Endometrium (tissue), 2 donors: ENCODE data around the gene GPR83.
"Not testable (repeated sequence)": the region's sequence is repeated elsewhere in the genome, so short reads cannot be mapped to it uniquely, and the experiment has no call there.

Experiments used
- FAIRE-seq: peaks from 2 replicates; lab custom pipeline; 2012; peaks lifted over from hg19 to GRCh38; lab: Jason Lieb, UNC
- donor health status: control.
- donor health status: control.

GPR83 gene

GRCh38 chr11:94370576-94370975 lies 30.6 kb downstream of the GPR83 start:
- not testable (repeated sequence) for FAIRE-seq

GRCh38 chr11:94350850-94351563 lies 50.2 kb downstream of the GPR83 start:
- not testable (repeated sequence) for FAIRE-seq

- FAIRE-seq = not testable (repeated sequence)
These were observed 54.9 kb downstream of the GPR83 start for GRCh38 chr11:94346311-94346710.

- FAIRE-seq = no peak
These were observed 57.7 kb downstream of the GPR83 start for GRCh38 chr11:94343495-94343894.

GRCh38 chr11:94342250-94342649 lies 59.0 kb downstream of the GPR83 start:
- FAIRE-seq = no peak

- FAIRE-seq = no peak
These were observed 62.6 kb downstream of the GPR83 start for GRCh38 chr11:94338651-94339050.

GRCh38 chr11:94336033-94336432 lies 65.2 kb downstream of the GPR83 start:
- no peak for FAIRE-seq

GRCh38 chr11:94332814-94333213 lies 68.4 kb downstream of the GPR83 start:
- FAIRE-seq = no peak

- FAIRE-seq = no peak
These were observed 70.4 kb downstream of the GPR83 start for GRCh38 chr11:94330789-94331188.

- FAIRE-seq = no peak
These were observed 71.7 kb downstream of the GPR83 start for GRCh38 chr11:94329501-94329900.

- no peak for FAIRE-seq
These were observed 72.6 kb downstream of the GPR83 start for GRCh38 chr11:94328587-94329080.
